Stimulated activated CD4-positive, alpha-beta T cell treated with anti-CD3 and anti-CD28 coated beads, Interleukin-2, amount 100 ng/mL, for 24 hours (primary cell): ENCODE measurements around the gene NPR2.

Experiments
- DNase-seq, 2 donors: peaks; one replicate each; pipeline ENCODE4 v3.0.0-alpha.2; 2020

Gene NPR2

DNA sequence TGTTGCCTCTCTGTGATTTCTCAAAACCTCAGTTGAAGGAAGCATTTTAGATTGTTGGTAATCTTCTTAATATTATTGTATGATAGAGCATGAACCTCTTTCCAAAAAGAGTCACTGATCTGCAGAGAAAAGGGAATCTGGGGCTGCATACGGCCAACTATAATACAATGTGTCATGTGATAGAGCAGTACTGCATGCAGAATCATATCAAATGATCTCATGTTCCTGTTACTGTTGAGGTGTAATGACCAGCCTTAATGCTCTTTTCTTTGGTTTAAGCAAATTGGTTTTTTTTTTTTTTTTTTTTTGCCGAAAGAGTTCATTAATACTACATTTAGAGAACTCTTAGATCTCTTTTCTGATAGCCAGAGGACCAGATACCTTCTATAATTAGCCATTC is 24.4 kb upstream of the NPR2 start:
- no peak for DNase-seq

GRCh38 chr9:35767458-35767857 is 23.9 kb upstream of the NPR2 start:
- DNase-seq: no peak

DNA sequence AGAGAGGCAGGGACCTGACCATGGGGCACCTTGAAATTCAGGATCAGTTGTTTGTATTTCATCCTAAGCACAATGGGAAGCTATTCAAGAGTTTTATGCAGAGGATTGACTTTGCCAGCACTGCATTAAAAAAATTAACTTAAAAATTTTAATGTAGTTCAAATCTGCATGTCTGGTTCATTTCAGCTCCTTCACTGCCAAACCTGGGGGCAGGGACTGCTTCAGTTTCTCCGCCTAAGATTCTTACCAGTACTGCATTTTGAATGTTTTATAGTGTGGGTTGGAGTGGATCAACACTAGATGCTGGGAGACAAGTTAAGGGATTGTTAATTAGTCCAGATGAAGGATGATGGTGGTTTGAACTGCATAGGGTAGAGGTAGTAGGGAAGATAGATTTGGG is 21.6 kb upstream of the NPR2 start:
- DNase-seq: no peak

- no peak for DNase-seq
These were observed 20.3 kb upstream of the NPR2 start for GRCh38 chr9:35771075-35771433.

- no peak for DNase-seq
These were observed 19.9 kb upstream of the NPR2 start for GRCh38 chr9:35771534-35771933.

DNA sequence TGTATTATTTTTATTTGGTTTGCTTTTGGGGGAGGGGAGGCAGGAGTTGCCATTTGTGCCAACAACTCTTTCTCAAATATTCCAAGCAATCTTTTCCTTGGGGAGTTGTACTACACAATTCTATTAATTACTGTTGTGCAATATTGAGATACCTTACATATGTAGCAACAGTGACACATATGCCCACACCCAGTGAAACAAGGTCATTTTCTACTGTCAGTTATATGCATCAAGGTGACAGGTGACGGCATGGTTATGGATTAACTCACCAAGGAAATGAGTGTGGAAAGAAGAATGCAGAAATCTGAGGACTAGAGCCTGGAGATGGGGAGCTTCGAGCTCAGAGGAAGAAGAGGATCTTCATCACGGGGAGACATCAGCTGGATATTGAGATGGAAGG is 19.4 kb upstream of the NPR2 start:
- no peak for DNase-seq

DNA sequence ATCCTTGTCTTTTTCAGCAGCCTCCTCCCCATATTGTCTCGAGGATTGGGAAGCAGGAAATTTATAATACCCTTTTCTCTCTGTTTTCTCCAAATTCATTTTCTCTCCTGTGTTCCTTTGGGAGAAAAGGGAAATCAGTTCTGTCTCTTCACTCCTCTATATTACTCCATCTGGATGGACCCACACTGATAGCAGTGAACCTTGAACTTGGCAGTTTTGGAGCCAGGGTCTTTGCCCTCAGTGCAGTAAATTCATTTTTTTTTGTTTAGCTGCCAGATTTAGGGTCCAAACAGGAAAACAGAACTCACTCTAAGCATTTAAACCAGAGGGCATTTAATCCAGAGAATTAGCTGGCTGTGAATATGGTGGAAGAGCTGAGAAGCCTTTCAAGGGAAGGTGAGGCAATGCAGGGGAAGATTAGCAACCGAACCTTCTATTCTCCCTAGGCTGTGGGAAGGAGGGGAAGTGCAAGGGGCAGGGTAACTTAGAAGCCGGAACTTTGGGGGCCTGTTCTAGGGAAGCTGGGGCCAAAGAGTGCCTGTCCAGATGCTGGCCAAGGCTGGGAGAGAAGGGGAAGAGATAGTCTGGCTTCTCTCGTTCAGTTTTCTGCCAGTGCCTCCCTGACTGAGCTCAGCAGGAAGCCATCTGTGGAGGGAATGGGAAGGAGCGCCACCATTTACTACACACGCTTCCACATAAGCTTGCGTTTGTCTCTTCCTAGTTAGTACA is 16.3 kb upstream of the NPR2 start:
- no peak for DNase-seq

- no peak for DNase-seq
These were observed 15.4 kb upstream of the NPR2 start for GRCh38 chr9:35776018-35776417.

- DNase-seq: no peak
These were observed 12.9 kb upstream of the NPR2 start for GRCh38 chr9:35778496-35778895.

GRCh38 chr9:35781066-35781465 is 10.3 kb upstream of the NPR2 start:
- DNase-seq: no peak

DNA sequence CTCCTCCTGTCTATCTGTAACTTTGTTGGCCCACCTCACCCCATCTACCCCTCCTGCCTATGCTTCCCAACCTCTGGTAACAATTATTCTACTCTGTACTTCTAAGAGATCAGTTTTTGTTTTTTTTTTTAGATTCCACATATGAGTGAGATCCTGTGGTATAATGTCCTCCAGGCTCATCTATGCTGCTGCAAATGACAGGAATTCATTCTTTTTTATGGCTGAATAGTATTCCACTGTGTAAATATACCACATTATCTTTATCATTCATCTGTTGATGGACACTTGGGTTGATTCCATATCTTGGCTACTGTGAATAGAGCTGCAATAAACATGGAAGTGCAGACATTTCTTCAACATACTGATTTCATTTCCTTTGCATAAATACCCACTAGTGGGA is 8.0 kb upstream of the NPR2 start:
- DNase-seq: no peak

- DNase-seq: no peak
These were observed 1.9 kb upstream of the NPR2 start for GRCh38 chr9:35789541-35789940.

GRCh38 chr9:35790025-35790384 is 1.4 kb upstream of the NPR2 start:
- DNase-seq: no peak

DNA sequence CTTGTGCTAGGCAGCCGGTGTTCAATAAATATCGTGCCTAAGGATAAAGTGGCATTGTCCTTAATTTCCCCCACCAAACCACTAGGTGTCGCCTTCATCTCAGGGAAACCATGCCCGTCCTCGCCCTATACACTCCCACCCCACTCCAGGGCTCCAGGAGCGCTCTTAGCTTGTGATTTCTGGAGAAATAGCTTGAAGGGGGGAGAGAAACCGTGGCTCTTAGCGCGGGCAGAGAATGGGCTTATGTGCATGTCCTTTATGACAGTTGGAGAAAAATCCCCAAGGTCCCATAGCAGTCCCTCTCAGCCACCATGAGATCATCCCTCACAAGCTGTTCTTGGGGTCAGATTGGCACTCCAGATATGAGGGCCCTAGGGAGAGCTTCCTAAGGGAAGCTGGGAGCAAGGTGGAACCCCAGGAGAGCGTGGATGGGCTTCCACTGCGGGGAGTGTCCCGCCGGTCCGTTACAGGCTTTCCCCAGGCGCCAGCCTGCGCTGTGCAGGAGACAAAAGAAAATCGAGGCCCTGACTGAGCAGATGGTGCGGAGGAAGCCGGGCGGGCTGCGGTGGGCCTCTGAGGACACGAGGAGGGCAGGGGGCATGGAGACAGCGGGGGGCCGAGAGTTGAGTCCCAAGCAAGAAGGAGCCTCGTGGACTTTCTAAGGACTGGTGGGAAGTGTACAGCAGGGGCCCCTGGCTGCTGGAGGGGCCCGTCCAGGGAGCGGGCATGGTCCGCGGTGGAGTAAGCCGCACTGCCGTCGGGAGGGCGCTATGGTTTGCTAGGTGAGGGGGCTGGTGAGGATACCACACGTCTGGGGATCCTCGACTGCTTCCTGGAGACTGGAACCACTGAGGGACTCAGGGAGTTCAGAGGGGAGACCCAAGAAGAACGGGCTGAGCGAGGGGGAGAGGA is 750 bp upstream of the NPR2 start:
- DNase-seq: peak; percentile 45 to 60

- DNase-seq: no peak
These were observed 828 bp downstream of the NPR2 start for GRCh38 chr9:35792024-35792813.

GRCh38 chr9:35792826-35793225 is 1.4 kb downstream of the NPR2 start:
- DNase-seq: no peak

GRCh38 chr9:35793461-35793860 is 2.1 kb downstream of the NPR2 start:
- no peak for DNase-seq

- DNase-seq: no peak
These were observed 4.3 kb downstream of the NPR2 start for GRCh38 chr9:35795695-35796094.

GRCh38 chr9:35797311-35798109 is 6.1 kb downstream of the NPR2 start:
- DNase-seq: no peak

DNA sequence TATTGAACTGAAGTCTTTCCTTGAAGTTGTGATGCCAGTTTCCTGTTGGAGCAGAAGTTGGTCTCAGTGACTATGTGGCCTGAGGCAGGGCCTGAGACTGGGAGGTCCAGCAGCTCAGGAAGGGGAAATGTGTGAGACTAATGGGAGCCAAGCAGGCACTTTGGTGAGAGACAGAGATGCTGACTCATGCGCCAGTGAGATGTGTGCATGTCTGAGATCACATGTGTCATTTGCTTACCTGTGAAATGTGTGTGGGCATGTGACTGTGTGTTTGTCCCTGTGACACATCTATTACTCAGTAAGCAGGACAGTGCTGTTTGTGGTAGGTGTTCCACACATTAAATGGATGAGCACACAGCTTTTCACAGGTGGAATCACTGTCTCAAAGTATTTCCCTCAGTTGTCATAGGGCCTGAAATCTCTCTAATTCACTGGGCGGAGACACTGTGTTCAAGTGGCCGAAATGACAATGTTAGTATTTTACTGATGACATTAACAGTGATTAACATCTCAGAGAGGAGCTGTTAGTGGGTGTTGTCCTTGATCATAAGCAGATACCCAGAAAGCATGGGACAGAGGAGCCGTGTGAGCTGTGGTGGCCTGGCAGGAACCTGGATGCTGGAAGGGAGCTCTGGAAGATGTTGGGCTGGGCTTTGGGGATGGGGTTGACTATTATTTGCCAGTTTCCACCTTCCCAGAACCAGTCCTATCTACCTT is 7.4 kb downstream of the NPR2 start:
- peak; percentile 38 to 59 for DNase-seq

GRCh38 chr9:35800530-35800929 is 9.1 kb downstream of the NPR2 start:
- no peak for DNase-seq
